Panc1 (cell line): ENCODE measurements around the gene MYLIP. TPM values are rescaled to one million over a fixed set of nuclear protein-coding genes. Genes with fewer than 3 reads are reported as not detected.

Experiments used
- ATAC-seq: fragments of 200-7000 bp; cut with Tn5 transposase; 2 replicates; pipeline ENCODE4 v1.9.1; 2020; ENCODE audit warnings: mild to moderate bottlenecking, moderate library complexity
- BruUV-seq: library from RNA; stranded (reverse); fragments of 400-500 nt; replicated peaks from 2 replicates; lab custom pipeline; 2021; lab: Mats Ljungman, UMichigan
- CTCF ChIA-PET: fragments of 300-600 bp; sonication (Branson Sonifier 250); formaldehyde crosslinking; loops from one replicate; lab custom pipeline; 2022; ENCODE audit warnings: antibody characterized with exemption; lab: Charles Lee
- POLR2A ChIA-PET: fragments of 300-600 bp; sonication (Branson Sonifier 250); formaldehyde crosslinking; loops from one replicate; lab custom pipeline; 2022; ENCODE audit warnings: antibody characterized with exemption; lab: Charles Lee
- DNase-seq: peaks from one replicate; pipeline ENCODE4 v3.0.0-alpha.2; 2010; ENCODE audit warnings: low read depth, low spot score
- H3K27ac ChIP-seq: 2 replicates; pipeline ENCODE4 v1.5.1; 2011; ENCODE audit warnings: mild to moderate bottlenecking, low read length, inconsistent platforms
- H3K27me3 ChIP-seq: fragments of 200-500 bp; sonication (Bioruptor generic); 2 replicates; pipeline ENCODE4 v1.6.0; 2014; ENCODE audit warnings: low read length, inconsistent platforms; ENCODE audit not compliant: control insufficient read depth, insufficient read depth
- H3K36me3 ChIP-seq: fragments of 200-500 bp; sonication (Bioruptor generic); 2 replicates; pipeline ENCODE4 v1.5.1; 2014; ENCODE audit warnings: inconsistent platforms, mild to moderate bottlenecking, low read length, moderate library complexity; ENCODE audit not compliant: control insufficient read depth, insufficient read depth
- H3K4me1 ChIP-seq: 2 replicates; pipeline ENCODE4 v1.5.1; 2011; ENCODE audit warnings: inconsistent platforms, mild to moderate bottlenecking, low read length, moderate library complexity; ENCODE audit not compliant: control insufficient read depth, insufficient read depth
- H3K4me3 ChIP-seq, 2 experiments: 2 replicates each; pipeline ENCODE4 v1.5.1; 2011 to 2012; ENCODE audit warnings: low read depth in 2 of 2, low read length in 2 of 2, mild to moderate bottlenecking in 2 of 2, inconsistent platforms in 1 of 2, moderate library complexity in 1 of 2
- H3K9me3 ChIP-seq: fragments of 200-500 bp; sonication (Bioruptor generic); 2 replicates; pipeline ENCODE4 v1.5.1; 2014; ENCODE audit warnings: low read depth, mild to moderate bottlenecking, inconsistent platforms, low read length, moderate library complexity; ENCODE audit not compliant: control insufficient read depth, insufficient read depth
- CTCF ChIP-seq: fragments of 450-650 bp; IDR thresholded peaks from 2 replicates; pipeline ENCODE4 v1.5.1; 2017; ENCODE audit warnings: mild to moderate bottlenecking
- POLR2AphosphoS5 ChIP-seq: IDR thresholded peaks from 2 replicates; pipeline ENCODE4 v1.6.1; 2012; ENCODE audit warnings: mild to moderate bottlenecking, low read depth, low read length, moderate library complexity
- REST ChIP-seq, 2 experiments: IDR thresholded peaks; 2 replicates each; pipeline ENCODE4 v1.6.1; 2011 to 2012; ENCODE audit warnings: low read depth in 2 of 2, control low read depth in 1 of 2, low read length in 1 of 2, mild to moderate bottlenecking in 1 of 2, moderate library complexity in 1 of 2; ENCODE audit not compliant: insufficient read depth in 1 of 2
- SIN3A ChIP-seq: IDR thresholded peaks from 2 replicates; pipeline ENCODE4 v1.6.1; 2012; ENCODE audit warnings: low read depth, mild to moderate bottlenecking, low read length, moderate library complexity, borderline replicate concordance; ENCODE audit not compliant: insufficient read depth
- TCF7L2 ChIP-seq: IDR thresholded peaks from 2 replicates; pipeline ENCODE4 v1.6.1; 2011; ENCODE audit warnings: mild to moderate bottlenecking, low read depth, low read length, inconsistent platforms
- in situ Hi-C: cut with HindIII; loops from 2 replicates; pipeline ENCODE4 v1.10.0; 2016; ENCODE audit warnings: low sequenced_read_pairs, low pct_unique_long_range_greater_than_20kb
- intact Hi-C: fragments of 100-400 bp; cut with micrococcal nuclease; formaldehyde crosslinking; loops from one replicate; pipeline ENCODE4 v1.10.0; 2022; ENCODE audit not compliant: unreplicated experiment
- total RNA-seq: library from RNA; stranded (reverse); gene quantifications from one replicate; pipeline ENCODE4 v1.2.1, GENCODE V29; 2021; ENCODE audit not compliant: unreplicated experiment

The MYLIP gene
- total RNA-seq, 1 experiment from 2014 or later = 12.7 TPM

GRCh38 chr6:16129623-16130401 lies 926 bp downstream of the MYLIP start:
- TF ChIP-seq CTCF (no peak; the same call in none of the 2 replicates), REST (IDR thresholded peaks at IDR 0.05; ENCODE audit: insufficient read depth in 1 of 2, low read depth in 2 of 2, low read length in 1 of 2) (no peak), POLR2AphosphoS5 (no peak), SIN3A (no peak), TCF7L2 (no peak)
- Histone ChIP-seq H3K9me3 (no peaks in the 10 kb centered on the region), H3K4me3 (peak overlapping the region; percentile 83 to 92), H3K4me1 (peaks cover 22% of the 10 kb centered on the region), H3K36me3 (peaks cover 15% of the 10 kb centered on the region), H3K27me3 (no peaks in the 10 kb centered on the region; the same call in none of the 2 replicates), H3K27ac (peak overlapping the region; percentile 92)
- in situ Hi-C loops = no loop called here
- CTCF ChIA-PET = interaction anchor here (1.9 kb wide), 1 partner anchor 53 kb away, joined by 6 read pairs; no protein-coding TSS in a partner anchor
- intact Hi-C loops = loop anchor here (5.0 kb wide), 1 partner anchor 52 kb away; no protein-coding TSS in a partner anchor
- DNase-seq (no peak), ATAC-seq (peak; percentile 23)
- no TSS peak for BruUV-seq
- POLR2A ChIA-PET = no interaction called here

GRCh38 chr6:16130437-16130891 lies 1.6 kb downstream of the MYLIP start:
- in situ Hi-C loops = no loop called here
- TF ChIP-seq CTCF = no peak
- TF ChIP-seq POLR2AphosphoS5 = no peak
- TF ChIP-seq REST (IDR thresholded peaks at IDR 0.05; ENCODE audit: insufficient read depth in 1 of 2, low read depth in 2 of 2, low read length in 1 of 2) = no peak
- TF ChIP-seq TCF7L2 = no peak
- TF ChIP-seq SIN3A = no peak
- Histone ChIP-seq H3K9me3 (no peaks in the 10 kb centered on the region), H3K27me3 (no peaks in the 10 kb centered on the region; the same call in 1 of the 2 replicates), H3K4me3 (peak overlapping the region; percentile 83 to 92), H3K27ac (peak overlapping the region; percentile 92), H3K4me1 (peaks cover 27% of the 10 kb centered on the region), H3K36me3 (peaks cover 15% of the 10 kb centered on the region)
- ChIA-PET CTCF (interaction anchor here (1.9 kb wide), 1 partner anchor 52 kb away, joined by 6 read pairs; no protein-coding TSS in a partner anchor), POLR2A (interaction anchor here (0.7 kb wide), 1 partner anchor 468 kb away, joined by 19 read pairs; the partner anchor contains the start of gene DTNBP1)
- ATAC-seq (no peak), DNase-seq (no peak)
- intact Hi-C loops = loop anchor here (5.0 kb wide), 1 partner anchor 52 kb away; no protein-coding TSS in a partner anchor
- no TSS peak for BruUV-seq
